GM18951 (cell line): ENCODE results near the gene RAF1.
"Not testable (repeated sequence)": the region's sequence is repeated elsewhere in the genome, so short reads cannot be mapped to it uniquely, and the experiment has no call there.

Experiments
- POLR2A ChIP-seq: IDR thresholded peaks from 4 replicates; pipeline ENCODE4 v1.6.1; 2011; ENCODE audit warnings: mild to moderate bottlenecking; ENCODE audit not compliant: insufficient read length, insufficient read depth; ENCODE audit errors: extremely low read depth
- in situ Hi-C: fragments of 300-500 bp; cut with MboI; formaldehyde crosslinking; loops from one replicate; pipeline ENCODE4 v1.12.0; 2022; ENCODE audit warnings: low sequenced_read_pairs, mixed read lengths, inconsistent platforms; ENCODE audit not compliant: unreplicated experiment

Gene RAF1

GRCh38 chr3:12662593-12663400, 1.1 kb downstream of the RAF1 start:
- in situ Hi-C loops = no loop called here

GRCh38 chr3:12661926-12662592, 1.9 kb downstream of the RAF1 start:
- in situ Hi-C loops = no loop called here

More at GRCh38 chr3:12662593-12663400, 1.1 kb downstream of the RAF1 start:
- TF ChIP-seq POLR2A = no peak

GRCh38 chr3:12661375-12661774, 2.5 kb downstream of the RAF1 start:
- in situ Hi-C loops = not testable (repeated sequence)

More at GRCh38 chr3:12661926-12662592, 1.9 kb downstream of the RAF1 start:
- TF ChIP-seq POLR2A = no peak

GRCh38 chr3:12660196-12660595, 3.7 kb downstream of the RAF1 start:
- in situ Hi-C loops = no loop called here

GRCh38 chr3:12659316-12660015, 4.5 kb downstream of the RAF1 start:
- TF ChIP-seq POLR2A = no peak
- in situ Hi-C loops = no loop called here

More at GRCh38 chr3:12660196-12660595, 3.7 kb downstream of the RAF1 start:
- TF ChIP-seq POLR2A = no peak

GRCh38 chr3:12658593-12659058, 5.3 kb downstream of the RAF1 start:
- TF ChIP-seq POLR2A = no peak
- in situ Hi-C loops = no loop called here

- TF ChIP-seq POLR2A = no peak
- in situ Hi-C loops = no loop called here
These were observed 7.1 kb downstream of the RAF1 start for GRCh38 chr3:12656850-12657249.

GRCh38 chr3:12656193-12656592, 7.7 kb downstream of the RAF1 start:
- in situ Hi-C loops = no loop called here
- TF ChIP-seq POLR2A = no peak

- in situ Hi-C loops = no loop called here
- no peak for TF ChIP-seq POLR2A
These were observed 8.2 kb downstream of the RAF1 start for GRCh38 chr3:12655701-12656100.

- no peak for TF ChIP-seq POLR2A
- in situ Hi-C loops = no loop called here
These were observed 10.2 kb downstream of the RAF1 start for GRCh38 chr3:12653747-12654146.

- TF ChIP-seq POLR2A = no peak
- in situ Hi-C loops = no loop called here
These were observed 15.4 kb downstream of the RAF1 start for GRCh38 chr3:12648384-12648959.

- no peak for TF ChIP-seq POLR2A
- in situ Hi-C loops = no loop called here
These were observed 19.5 kb downstream of the RAF1 start for GRCh38 chr3:12644331-12644937.

GRCh38 chr3:12643724-12644123, 20.2 kb downstream of the RAF1 start:
- in situ Hi-C loops = no loop called here
- no peak for TF ChIP-seq POLR2A
